ENCODE results near the gene SLC24A3.

Gene SLC24A3

GRCh38 chr20:19546648-19547047, 334.2 kb downstream of the SLC24A3 start:
- DNase-seq (ENCODE audit: low spot score): no peak

- no peak for DNase-seq (ENCODE audit: low spot score)
Observed at GRCh38 chr20:19547547-19547946, 335.1 kb downstream of the SLC24A3 start.

GRCh38 chr20:19549896-19550295, 337.5 kb downstream of the SLC24A3 start:
- DNase-seq (ENCODE audit: low spot score): no peak

GRCh38 chr20:19552221-19553180, 340.1 kb downstream of the SLC24A3 start:
- DNase-seq (ENCODE audit: low spot score): no peak

- DNase-seq (ENCODE audit: low spot score): no peak
Observed at GRCh38 chr20:19554666-19555065, 342.2 kb downstream of the SLC24A3 start.

GRCh38 chr20:19555726-19556125, 343.3 kb downstream of the SLC24A3 start:
- no peak for DNase-seq (ENCODE audit: low spot score)

- DNase-seq (ENCODE audit: low spot score): no peak
Observed at GRCh38 chr20:19557291-19557690, 344.8 kb downstream of the SLC24A3 start.

GRCh38 chr20:19560881-19561480, 348.5 kb downstream of the SLC24A3 start:
- DNase-seq (ENCODE audit: low spot score): no peak

- no peak for DNase-seq (ENCODE audit: low spot score)
Observed at GRCh38 chr20:19562426-19562825, 350.0 kb downstream of the SLC24A3 start.

GRCh38 chr20:19564261-19564660, 351.8 kb downstream of the SLC24A3 start:
- no peak for DNase-seq (ENCODE audit: low spot score)

GRCh38 chr20:19565736-19566135, 353.3 kb downstream of the SLC24A3 start:
- no peak for DNase-seq (ENCODE audit: low spot score)

GRCh38 chr20:19566226-19566945, 353.9 kb downstream of the SLC24A3 start:
- no peak for DNase-seq (ENCODE audit: low spot score)

GRCh38 chr20:19568128-19568527, 355.7 kb downstream of the SLC24A3 start:
- no peak for DNase-seq (ENCODE audit: low spot score)

- no peak for DNase-seq (ENCODE audit: low spot score)
Observed at GRCh38 chr20:19571996-19572395, 359.6 kb downstream of the SLC24A3 start.

GRCh38 chr20:19577692-19578091, 365.2 kb downstream of the SLC24A3 start:
- no peak for DNase-seq (ENCODE audit: low spot score)

GRCh38 chr20:19582782-19583181, 370.3 kb downstream of the SLC24A3 start:
- no peak for DNase-seq (ENCODE audit: low spot score)

- DNase-seq (ENCODE audit: low spot score): peak; percentile 61
Observed at GRCh38 chr20:19583532-19584175, 371.2 kb downstream of the SLC24A3 start.

GRCh38 chr20:19588241-19588640, 375.8 kb downstream of the SLC24A3 start:
- no peak for DNase-seq (ENCODE audit: low spot score)

- no peak for DNase-seq (ENCODE audit: low spot score)
Observed at GRCh38 chr20:19588732-19589131, 376.3 kb downstream of the SLC24A3 start.

GRCh38 chr20:19589787-19590362, 377.4 kb downstream of the SLC24A3 start:
- DNase-seq (ENCODE audit: low spot score): no peak

GRCh38 chr20:19590382-19590781, 377.9 kb downstream of the SLC24A3 start:
- no peak for DNase-seq (ENCODE audit: low spot score)

- no peak for DNase-seq (ENCODE audit: low spot score)
Observed at GRCh38 chr20:19593762-19594161, 381.3 kb downstream of the SLC24A3 start.

Measured in NAMALWA (cell line).